OCI-LY7 (cell line): ENCODE measurements around the gene PPM1B.

ENCODE experiments used
- CTCF ChIP-seq: fragments of 200-600 bp; sonication (generic); conservative IDR thresholded peaks from 2 replicates; pipeline ENCODE4 v1.5.1; 2014; ENCODE audit warnings: mild to moderate bottlenecking, antibody characterized with exemption, low read length, moderate library complexity, mixed read lengths
- EZH2phosphoT487 ChIP-seq: fragments of 200-600 bp; sonication (generic); IDR thresholded peaks from 2 replicates; pipeline ENCODE4 v1.6.1; 2018; ENCODE audit warnings: low read depth, borderline replicate concordance, mild to moderate bottlenecking, mixed run types, antibody characterized with exemption, low read length, moderate library complexity, mixed read lengths

GRCh38 chr2:44135296-44135695, 33.4 kb upstream of the PPM1B start:
- TF ChIP-seq CTCF (no peak), EZH2phosphoT487 (no peak)
